Fibroblast of skin of scalp (primary cell): Measurements from ENCODE around the gene ZNF260. TPM values are rescaled to one million over a fixed set of nuclear protein-coding genes. Genes with fewer than 3 reads are reported as not detected.
A peak's percentile ranks its signal among the peaks of the same experiment; 100 is the strongest.
"Not testable (repeated sequence)": the region's sequence is repeated elsewhere in the genome, so short reads cannot be mapped to it uniquely, and the experiment has no call there.

ENCODE experiments used
- DNase-seq: peaks from one replicate; pipeline ENCODE4 v3.0.0-alpha.2; 2013
- polyA plus RNA-seq, 2 experiments: library from polyadenylated mRNA; unstranded; fragments of 120-200 nt; gene quantifications; one replicate each; pipeline ENCODE4 v1.2.1, GENCODE V29; 2013; ENCODE audit not compliant: insufficient read length in 2 of 2

The ZNF260 gene
- polyA plus RNA-seq (2013, experiment 1 of 2; ENCODE audit: insufficient read length): 8.8 TPM
- polyA plus RNA-seq (2013, experiment 2 of 2; ENCODE audit: insufficient read length): 9.9 TPM

GRCh38 chr19:36528194-36528920 is at the start of gene ZNF260:
TSS of gene ZNF260 (minus strand) at chr19:36528271. CDS start at chr19:36515238, 13,033 bp downstream.
- peak; percentile 98 for DNase-seq

GRCh38 chr19:36577271-36577996 is 49.4 kb upstream of the ZNF260 start:
- no peak for DNase-seq

DNA sequence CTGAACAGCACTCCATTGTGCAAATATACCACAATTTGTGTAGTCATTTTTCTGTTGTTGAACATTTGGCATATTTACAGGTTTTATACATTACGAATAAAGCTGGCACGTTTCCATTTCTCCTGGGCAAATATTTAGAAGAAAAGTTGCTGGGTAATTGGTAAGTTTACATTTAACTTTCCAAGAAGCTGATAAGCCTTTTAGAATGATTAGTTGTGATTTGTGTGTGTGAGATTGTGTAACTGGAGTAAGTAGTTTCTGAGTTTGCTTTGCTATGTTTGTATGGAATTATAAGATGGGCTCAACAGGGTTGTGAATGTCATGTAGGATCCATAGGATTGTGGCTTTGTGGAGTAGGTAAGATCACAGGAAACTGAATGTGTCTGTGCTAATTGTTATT is 46.7 kb upstream of the ZNF260 start:
- DNase-seq: no peak

DNA sequence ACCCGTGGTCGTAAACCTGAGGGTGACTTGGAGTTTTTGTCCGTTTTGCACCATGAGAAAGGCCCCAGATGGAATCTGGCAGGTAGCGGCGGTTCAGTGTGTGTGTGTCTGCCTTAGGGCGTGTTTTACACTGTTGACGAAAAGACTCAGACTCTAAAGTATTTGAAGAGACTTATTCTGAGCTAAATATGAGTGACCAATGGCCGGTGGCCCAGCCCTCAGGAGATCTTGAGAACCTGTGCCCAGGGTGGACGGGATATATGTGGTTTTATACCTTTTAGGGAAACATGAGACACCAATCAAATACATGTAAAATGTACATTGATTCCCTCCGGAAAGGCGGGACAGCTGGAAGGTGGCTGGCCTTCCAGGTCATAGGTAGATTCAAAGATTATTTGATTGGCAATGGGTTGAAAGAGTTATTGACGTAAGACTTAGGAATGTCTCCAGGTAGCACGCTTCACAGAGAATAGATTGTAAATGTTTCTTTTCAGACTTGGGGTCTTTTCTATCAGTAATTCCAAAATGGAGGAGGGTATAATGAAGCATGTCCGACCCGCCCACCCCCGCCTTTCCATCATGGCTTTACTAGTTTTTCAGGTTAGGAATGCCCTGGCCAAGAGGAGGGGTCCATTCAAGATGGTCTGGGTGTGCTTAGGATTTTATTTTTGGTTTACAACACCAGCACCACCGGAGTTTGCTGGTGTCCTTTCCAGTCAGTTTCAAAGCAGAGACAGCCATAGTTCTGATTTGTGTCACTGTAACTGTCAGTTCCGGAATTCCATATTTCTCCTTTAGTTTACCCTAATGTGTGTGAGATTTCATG is 46.0 kb upstream of the ZNF260 start:
- peak; percentile 4 for DNase-seq

- DNase-seq: peak; percentile 89
Measured at GRCh38 chr19:36573020-36573894, 45.2 kb upstream of the ZNF260 start, which contains the start of gene ZNF529. TSS of gene ZNF529 (minus strand) at chr19:36573292. CDS start at chr19:36572346, 946 bp downstream.

DNA sequence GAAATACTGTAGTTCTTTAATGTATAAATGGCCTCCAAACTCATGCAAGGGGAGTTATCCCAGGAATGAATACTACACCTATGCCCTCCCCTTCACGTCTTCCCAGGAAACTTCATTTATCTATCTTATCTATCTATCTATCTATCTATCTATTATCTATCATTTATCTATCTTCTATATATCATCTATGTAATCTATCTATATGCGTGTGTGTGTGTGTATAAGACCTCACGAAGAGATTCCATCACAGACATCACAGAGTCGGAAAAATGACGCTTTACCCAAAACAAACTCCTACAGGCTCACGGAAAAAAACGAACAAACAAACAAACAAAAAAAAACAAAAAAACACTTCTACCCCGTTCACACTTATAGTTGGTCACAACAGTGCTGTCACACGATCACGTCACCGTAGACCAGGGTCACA is 44.5 kb upstream of the ZNF260 start:
- DNase-seq: no peak

DNA sequence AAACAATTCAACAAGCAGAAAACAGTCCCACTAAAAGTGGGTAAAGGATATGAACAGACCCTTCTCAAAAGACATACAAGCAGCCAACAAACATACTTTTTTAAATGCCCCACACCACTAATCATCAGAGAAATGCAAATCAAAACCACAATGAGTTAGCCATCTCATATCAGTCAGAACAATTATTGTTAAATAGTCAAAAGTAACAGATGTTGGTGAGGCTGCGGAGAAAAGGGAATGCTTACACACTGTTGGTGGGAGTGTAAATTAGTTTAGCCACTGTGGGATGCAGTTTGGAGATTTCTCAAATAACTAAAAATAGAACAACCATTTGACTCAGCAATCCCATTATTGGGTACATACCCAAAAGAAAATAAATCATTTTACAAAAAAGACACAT is 36.3 kb upstream of the ZNF260 start:
- no peak for DNase-seq

- DNase-seq: peak; percentile 6
Measured at GRCh38 chr19:36547001-36547732, 19.1 kb upstream of the ZNF260 start.

GRCh38 chr19:36528921-36529518 is 949 bp upstream of the ZNF260 start:
- no peak for DNase-seq

DNA sequence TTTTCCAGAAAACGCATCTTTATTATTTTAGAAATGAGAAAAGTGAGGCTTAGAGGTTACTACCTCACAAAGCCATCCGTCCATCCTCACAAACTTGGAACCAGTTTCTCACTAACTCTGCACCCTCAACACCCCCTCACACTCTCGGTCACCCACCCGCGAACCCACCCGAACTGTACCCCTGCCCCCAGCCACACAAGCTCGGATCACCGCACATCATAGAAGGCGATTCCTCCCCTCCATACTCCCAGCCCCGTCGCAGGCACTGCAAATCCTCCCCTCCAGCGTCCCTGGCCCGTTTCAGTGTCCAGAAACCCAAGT is 238 bp downstream of the ZNF260 start:
- no peak for DNase-seq

DNA sequence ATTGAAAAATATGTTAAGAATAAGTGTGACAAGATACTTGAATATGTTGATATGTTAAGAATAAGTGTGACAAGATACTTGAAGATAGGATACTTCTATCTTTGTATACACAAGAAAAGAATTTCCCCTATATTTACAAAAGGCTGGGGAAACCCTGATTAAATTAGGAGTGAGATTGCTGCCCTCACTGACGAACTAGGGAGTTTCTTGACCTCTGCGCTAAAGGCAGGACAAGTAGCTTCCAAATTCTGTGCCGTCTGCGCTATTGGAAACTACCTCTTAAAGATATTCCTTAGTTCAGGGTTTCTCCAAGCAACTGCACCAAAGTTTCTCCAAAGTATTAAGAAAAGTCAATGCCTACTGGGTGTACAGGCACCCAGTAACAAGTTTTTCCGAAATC is 730 bp downstream of the ZNF260 start:
- DNase-seq: no peak

DNA sequence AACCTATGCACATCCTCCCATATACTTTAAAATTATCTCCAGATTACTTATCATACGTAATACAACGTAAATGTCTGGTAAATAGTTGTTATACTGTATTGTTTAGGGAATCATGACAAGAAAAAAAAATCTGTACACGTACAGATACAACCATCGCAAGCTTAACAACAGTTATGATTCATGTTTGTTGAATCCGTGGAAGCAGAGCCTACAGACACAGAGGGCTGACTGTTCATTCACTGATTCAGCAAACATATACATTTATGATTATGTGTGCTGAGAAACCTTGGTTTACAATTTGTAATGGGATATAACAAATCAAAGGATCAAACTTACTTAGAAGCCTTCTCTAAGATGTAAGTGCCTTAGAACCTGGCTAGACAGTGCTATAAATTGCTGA is 1.5 kb downstream of the ZNF260 start:
- DNase-seq: no peak

DNA sequence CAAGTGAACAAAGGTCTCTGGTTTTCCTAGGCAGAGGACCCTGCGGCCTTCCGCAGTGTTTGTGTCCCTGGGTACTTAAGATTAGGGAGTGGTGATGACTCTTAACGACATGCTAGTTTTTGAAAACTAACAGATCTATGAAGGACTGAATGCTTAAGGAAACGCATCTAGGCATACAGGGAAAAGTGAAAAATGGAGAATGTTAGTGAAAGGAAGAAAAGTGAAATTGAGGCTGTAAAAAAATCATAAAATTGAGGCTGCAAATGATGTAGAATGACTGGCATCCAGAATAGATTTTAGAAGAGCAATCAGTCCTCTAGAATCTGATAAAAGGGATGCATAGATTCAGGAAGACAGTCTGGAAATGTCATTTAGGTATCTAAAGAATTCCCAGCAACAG is 3.5 kb downstream of the ZNF260 start:
- DNase-seq: no peak

DNA sequence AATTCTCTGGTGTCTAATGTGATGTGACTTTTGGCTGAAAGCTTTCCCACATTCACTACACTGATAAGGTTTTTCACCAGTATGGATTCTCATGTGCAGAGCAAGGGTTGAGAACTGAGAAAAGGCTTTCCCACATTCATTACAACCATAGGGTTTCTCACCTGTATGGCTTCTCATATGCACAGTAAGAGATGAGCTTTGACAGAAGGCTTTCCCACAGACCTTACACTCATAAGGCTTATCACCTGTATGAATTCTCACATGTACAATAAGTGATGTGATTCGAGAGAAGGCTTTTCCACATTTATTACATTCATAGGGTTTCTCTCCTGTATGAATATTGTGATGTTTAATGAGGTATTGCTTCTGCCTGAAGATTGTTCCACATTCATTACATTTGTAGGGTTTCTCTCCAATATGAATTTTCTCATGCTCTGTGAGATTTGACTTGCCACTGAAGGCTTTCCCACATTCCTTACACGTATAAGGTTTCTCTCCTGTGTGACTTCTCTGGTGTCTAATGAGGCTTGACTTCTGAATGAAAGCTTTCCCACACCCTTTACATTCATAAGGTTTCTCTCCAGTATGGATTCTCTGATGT is 14.0 kb downstream of the ZNF260 start:
- DNase-seq: no peak

DNA sequence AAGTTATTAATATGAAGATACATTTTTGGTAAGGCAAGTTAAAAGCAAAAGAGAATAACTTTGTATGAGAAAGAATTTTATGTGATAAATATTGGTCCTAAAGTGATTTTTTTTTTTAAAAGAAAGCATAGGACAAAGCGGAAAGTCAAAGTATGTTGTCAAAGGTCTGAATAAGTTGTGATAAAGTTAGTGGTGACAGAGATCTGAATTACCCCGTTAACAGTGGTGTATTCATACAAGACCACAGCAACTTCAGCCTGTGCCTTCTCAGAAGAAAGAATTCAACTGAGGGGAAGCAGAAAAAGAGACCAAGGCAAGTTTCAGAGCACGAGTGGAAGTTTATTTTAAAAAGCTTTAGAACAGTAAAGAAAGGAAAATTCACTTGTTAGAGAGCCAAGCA is 19.7 kb downstream of the ZNF260 start:
- no peak for DNase-seq

- DNase-seq: no peak
Measured at GRCh38 chr19:36501973-36502372, 26.1 kb downstream of the ZNF260 start.

DNA sequence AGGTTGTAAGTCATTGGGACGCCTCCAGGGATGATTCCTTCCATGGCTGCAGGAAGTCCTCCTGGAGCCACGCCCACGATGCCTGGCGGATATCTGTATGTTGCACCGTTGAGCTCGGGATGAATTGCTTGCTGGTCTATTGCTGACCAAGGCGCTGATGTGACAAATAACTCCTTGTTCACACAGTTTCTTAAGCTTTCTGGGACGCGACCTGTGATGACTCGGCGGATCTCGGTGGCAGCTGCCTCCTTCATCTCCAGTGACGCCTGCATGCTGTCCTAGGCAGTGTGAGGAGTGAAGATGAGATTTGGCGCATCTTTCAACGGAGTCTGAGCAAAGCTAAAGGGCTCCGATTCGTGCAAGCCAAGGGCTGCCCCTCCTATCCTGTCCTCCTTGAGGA is 31.1 kb downstream of the ZNF260 start:
- DNase-seq: no peak

DNA sequence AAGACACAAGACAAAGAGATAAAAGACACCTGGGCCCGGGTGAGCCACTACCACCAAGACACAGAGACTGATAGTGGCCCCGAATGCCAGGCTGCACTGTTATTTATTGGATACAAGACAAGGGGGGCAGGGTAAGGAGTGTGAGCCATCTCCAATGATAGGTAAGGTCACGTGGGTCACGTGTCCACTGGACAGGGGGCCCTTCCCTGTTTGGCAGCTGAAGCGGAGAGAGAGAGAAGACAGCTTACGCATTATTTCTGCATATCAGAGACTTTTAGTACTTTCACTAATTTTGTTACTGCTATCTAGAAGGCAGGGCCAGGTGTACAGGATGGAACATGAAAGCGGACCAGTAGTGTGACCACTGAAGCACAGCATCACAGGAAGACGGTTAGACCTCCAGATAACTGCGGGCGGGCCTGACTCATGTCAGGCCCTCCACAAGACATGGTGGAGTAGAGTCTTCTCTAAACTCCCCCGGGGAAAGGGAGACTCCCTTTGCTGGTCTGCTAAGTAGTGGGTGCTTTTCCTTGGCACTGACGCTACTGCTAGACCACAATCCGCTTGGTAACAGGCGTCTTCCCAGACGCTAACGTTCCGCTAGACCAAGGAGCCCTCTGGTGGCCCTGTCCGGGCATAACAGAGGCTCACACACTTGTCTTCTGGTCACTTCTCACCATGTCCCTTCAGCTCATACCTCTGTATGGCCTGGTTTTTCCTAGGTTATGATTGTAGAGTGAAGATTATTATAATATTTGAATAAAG is 35.2 kb downstream of the ZNF260 start:
- DNase-seq: peak; percentile 46

- DNase-seq: not testable (repeated sequence)
Measured at GRCh38 chr19:36490846-36491245, 37.2 kb downstream of the ZNF260 start.
